ENCODE measurements around the gene PAX7. TPM values are rescaled to one million over a fixed set of nuclear protein-coding genes. Genes with fewer than 3 reads are reported as not detected.

PAX7 gene
- total and polyA plus RNA-seq, 5 donors from 2014 or later = not detected

- no peak overlapping the region for H3K27ac ChIP-seq (ENCODE audit: insufficient read depth, low read length, poor library complexity, severe bottlenecking)
- no peak overlapping the region for H3K4me3 ChIP-seq (ENCODE audit: low read depth, low read length)
- H3K27me3 Mint-ChIP-seq = peaks cover 56% of the 10 kb centered on the region
- DNase-seq = no peak
- peaks cover 0 to 7% (median under 1%) of the 10 kb centered on the region in 4 donors for H3K4me1 Mint-ChIP-seq
- no peak overlapping the region for H3K27ac Mint-ChIP-seq
- H3K36me3 Mint-ChIP-seq = no peaks in the 10 kb centered on the region
- no peaks in the 10 kb centered on the region for H3K9me3 ChIP-seq (ENCODE audit: control insufficient read depth in 2 of 2, low read length in 2 of 2)
- H3K27me3 ChIP-seq (ENCODE audit: control insufficient read depth, insufficient read depth, low read length) = peaks cover 11% of the 10 kb centered on the region
- ATAC-seq (ENCODE audit: low read depth in 2 of 2) = no peak
- no peaks in the 10 kb centered on the region for H3K9me3 Mint-ChIP-seq
- no peaks in the 10 kb centered on the region for H3K36me3 ChIP-seq (ENCODE audit: control insufficient read depth, insufficient read depth, low read length)
- no peaks in the 10 kb centered on the region for H3K4me1 ChIP-seq (ENCODE audit: control insufficient read depth, insufficient read depth, low read length, poor library complexity, severe bottlenecking)
- H3K4me3 Mint-ChIP-seq = peak overlapping the region in 1 of 4 donors; percentile 23
Measured at GRCh38 chr1:18716785-18717678, 86.4 kb downstream of the PAX7 start.

GRCh38 chr1:18719786-18720451 lies 89.3 kb downstream of the PAX7 start:
- Histone ChIP-seq H3K27ac (ENCODE audit: insufficient read depth, low read length, poor library complexity, severe bottlenecking) (no peak overlapping the region), H3K27me3 (ENCODE audit: control insufficient read depth, insufficient read depth, low read length) (peaks cover 13% of the 10 kb centered on the region), H3K9me3 (ENCODE audit: control insufficient read depth in 2 of 2, low read length in 2 of 2) (no peaks in the 10 kb centered on the region), H3K4me3 (ENCODE audit: low read depth, low read length) (no peak overlapping the region), H3K36me3 (ENCODE audit: control insufficient read depth, insufficient read depth, low read length) (no peaks in the 10 kb centered on the region), H3K4me1 (ENCODE audit: control insufficient read depth, insufficient read depth, low read length, poor library complexity, severe bottlenecking) (no peaks in the 10 kb centered on the region)
- H3K27ac Mint-ChIP-seq = no peak overlapping the region
- peaks cover 0 to 7% (median 2%) of the 10 kb centered on the region in 4 donors for H3K4me1 Mint-ChIP-seq
- no peak for DNase-seq
- no peak overlapping the region for H3K4me3 Mint-ChIP-seq
- no peaks in the 10 kb centered on the region for H3K9me3 Mint-ChIP-seq
- H3K27me3 Mint-ChIP-seq = peaks cover 48% of the 10 kb centered on the region
- ATAC-seq (ENCODE audit: low read depth in 2 of 2) = no peak
- H3K36me3 Mint-ChIP-seq = no peaks in the 10 kb centered on the region

GRCh38 chr1:18721041-18721440 lies 90.4 kb downstream of the PAX7 start:
- H3K4me1 Mint-ChIP-seq = peaks cover 0 to 7% (median 2%) of the 10 kb centered on the region in 4 donors

GRCh38 chr1:18721776-18722175 lies 91.1 kb downstream of the PAX7 start:
- Mint-ChIP-seq H3K27me3 (peaks cover 47% of the 10 kb centered on the region), H3K4me3 (no peak overlapping the region), H3K27ac (no peak overlapping the region), H3K9me3 (no peaks in the 10 kb centered on the region), H3K36me3 (no peaks in the 10 kb centered on the region), H3K4me1 (peaks cover 0 to 4% (median 2%) of the 10 kb centered on the region in 4 donors)
- H3K4me1 ChIP-seq (ENCODE audit: control insufficient read depth, insufficient read depth, low read length, poor library complexity, severe bottlenecking) = no peaks in the 10 kb centered on the region
- ATAC-seq (ENCODE audit: low read depth in 2 of 2) = no peak
- H3K27ac ChIP-seq (ENCODE audit: insufficient read depth, low read length, poor library complexity, severe bottlenecking) = no peak overlapping the region
- H3K9me3 ChIP-seq (ENCODE audit: control insufficient read depth in 2 of 2, low read length in 2 of 2) = no peaks in the 10 kb centered on the region
- H3K4me3 ChIP-seq (ENCODE audit: low read depth, low read length) = no peak overlapping the region
- H3K27me3 ChIP-seq (ENCODE audit: control insufficient read depth, insufficient read depth, low read length) = peaks cover 9% of the 10 kb centered on the region
- H3K36me3 ChIP-seq (ENCODE audit: control insufficient read depth, insufficient read depth, low read length) = no peaks in the 10 kb centered on the region
- DNase-seq = no peak

More at GRCh38 chr1:18721041-18721440, 90.4 kb downstream of the PAX7 start:
- ATAC-seq (ENCODE audit: low read depth in 2 of 2) (no peak), DNase-seq (no peak)
- Mint-ChIP-seq H3K4me3 (no peak overlapping the region), H3K27me3 (peaks cover 47% of the 10 kb centered on the region), H3K9me3 (no peaks in the 10 kb centered on the region), H3K36me3 (no peaks in the 10 kb centered on the region), H3K27ac (no peak overlapping the region)
- no peaks in the 10 kb centered on the region for H3K4me1 ChIP-seq (ENCODE audit: control insufficient read depth, insufficient read depth, low read length, poor library complexity, severe bottlenecking)
- no peaks in the 10 kb centered on the region for H3K9me3 ChIP-seq (ENCODE audit: control insufficient read depth in 2 of 2, low read length in 2 of 2)
- H3K36me3 ChIP-seq (ENCODE audit: control insufficient read depth, insufficient read depth, low read length) = no peaks in the 10 kb centered on the region
- H3K27ac ChIP-seq (ENCODE audit: insufficient read depth, low read length, poor library complexity, severe bottlenecking) = no peak overlapping the region
- H3K4me3 ChIP-seq (ENCODE audit: low read depth, low read length) = no peak overlapping the region
- peaks cover 11% of the 10 kb centered on the region for H3K27me3 ChIP-seq (ENCODE audit: control insufficient read depth, insufficient read depth, low read length)

- no peak for ATAC-seq (ENCODE audit: low read depth in 2 of 2)
- H3K27ac Mint-ChIP-seq = no peak overlapping the region
- peaks cover 50% of the 10 kb centered on the region for H3K27me3 Mint-ChIP-seq
- no peak overlapping the region for H3K4me3 Mint-ChIP-seq
- H3K9me3 Mint-ChIP-seq = no peaks in the 10 kb centered on the region
- Histone ChIP-seq H3K9me3 (ENCODE audit: control insufficient read depth in 2 of 2, low read length in 2 of 2) (no peaks in the 10 kb centered on the region), H3K4me3 (ENCODE audit: low read depth, low read length) (no peak overlapping the region), H3K27me3 (ENCODE audit: control insufficient read depth, insufficient read depth, low read length) (peaks cover 8% of the 10 kb centered on the region), H3K4me1 (ENCODE audit: control insufficient read depth, insufficient read depth, low read length, poor library complexity, severe bottlenecking) (no peaks in the 10 kb centered on the region), H3K36me3 (ENCODE audit: control insufficient read depth, insufficient read depth, low read length) (no peaks in the 10 kb centered on the region), H3K27ac (ENCODE audit: insufficient read depth, low read length, poor library complexity, severe bottlenecking) (no peak overlapping the region)
- no peak for DNase-seq
- H3K4me1 Mint-ChIP-seq = peaks cover 0 to 4% (median 2%) of the 10 kb centered on the region in 4 donors
- H3K36me3 Mint-ChIP-seq = no peaks in the 10 kb centered on the region
Measured at GRCh38 chr1:18722270-18722669, 91.6 kb downstream of the PAX7 start.

- Mint-ChIP-seq H3K27ac (no peak overlapping the region), H3K4me1 (peaks cover 0 to 2% (median 0%) of the 10 kb centered on the region in 4 donors), H3K36me3 (no peaks in the 10 kb centered on the region), H3K9me3 (no peaks in the 10 kb centered on the region), H3K27me3 (peaks cover 47% of the 10 kb centered on the region), H3K4me3 (no peak overlapping the region)
- Histone ChIP-seq H3K27me3 (ENCODE audit: control insufficient read depth, insufficient read depth, low read length) (peaks cover 2% of the 10 kb centered on the region), H3K27ac (ENCODE audit: insufficient read depth, low read length, poor library complexity, severe bottlenecking) (no peak overlapping the region), H3K4me3 (ENCODE audit: low read depth, low read length) (no peak overlapping the region), H3K36me3 (ENCODE audit: control insufficient read depth, insufficient read depth, low read length) (no peaks in the 10 kb centered on the region), H3K4me1 (ENCODE audit: control insufficient read depth, insufficient read depth, low read length, poor library complexity, severe bottlenecking) (no peaks in the 10 kb centered on the region), H3K9me3 (ENCODE audit: control insufficient read depth in 2 of 2, low read length in 2 of 2) (no peaks in the 10 kb centered on the region)
- DNase-seq (no peak), ATAC-seq (ENCODE audit: low read depth in 2 of 2) (no peak)
Measured at GRCh38 chr1:18723206-18723605, 92.6 kb downstream of the PAX7 start.

GRCh38 chr1:18723701-18724411 lies 93.2 kb downstream of the PAX7 start:
- H3K9me3 Mint-ChIP-seq = no peaks in the 10 kb centered on the region
- Histone ChIP-seq H3K27ac (ENCODE audit: insufficient read depth, low read length, poor library complexity, severe bottlenecking) (no peak overlapping the region), H3K27me3 (ENCODE audit: control insufficient read depth, insufficient read depth, low read length) (peaks cover 2% of the 10 kb centered on the region), H3K4me1 (ENCODE audit: control insufficient read depth, insufficient read depth, low read length, poor library complexity, severe bottlenecking) (no peaks in the 10 kb centered on the region), H3K36me3 (ENCODE audit: control insufficient read depth, insufficient read depth, low read length) (no peaks in the 10 kb centered on the region), H3K4me3 (ENCODE audit: low read depth, low read length) (no peak overlapping the region), H3K9me3 (ENCODE audit: control insufficient read depth in 2 of 2, low read length in 2 of 2) (no peaks in the 10 kb centered on the region)
- DNase-seq (no peak), ATAC-seq (ENCODE audit: low read depth in 2 of 2) (no peak)
- no peak overlapping the region for H3K4me3 Mint-ChIP-seq
- H3K4me1 Mint-ChIP-seq = peaks cover 0 to 2% (median 0%) of the 10 kb centered on the region in 4 donors
- no peak overlapping the region for H3K27ac Mint-ChIP-seq
- H3K27me3 Mint-ChIP-seq = peaks cover 47% of the 10 kb centered on the region
- no peaks in the 10 kb centered on the region for H3K36me3 Mint-ChIP-seq
